CD14-positive monocyte (primary cell): ENCODE measurements around the gene ADAM22. TPM values are rescaled to one million over a fixed set of nuclear protein-coding genes. Genes with fewer than 3 reads are reported as not detected.

Experiments
- DNase-seq, 3 donors: peaks; one replicate each; pipeline ENCODE4 v3.0.0-alpha.2; 2011 to 2022
- H2AFZ ChIP-seq: 2 replicates; pipeline ENCODE4 v1.6.0; 2012; ENCODE audit warnings: mild to moderate bottlenecking, low read depth, low read length, inconsistent platforms; ENCODE audit not compliant: insufficient read depth, poor library complexity, severe bottlenecking
- H3K27ac ChIP-seq, 2 donors: 1 replicate in 1 of 2; 2 replicates in 1 of 2; pipeline ENCODE4 v1.5.1; 2012 to 2013; ENCODE audit warnings: low read length in 2 of 2, control low read depth in 1 of 2, inconsistent platforms in 1 of 2, low read depth in 1 of 2, mild to moderate bottlenecking in 1 of 2
- H3K27me3 ChIP-seq, 2 donors: one replicate each; pipeline versions ENCODE4 v1.6.0 to v1.6.1; 2011 to 2013; ENCODE audit warnings: low read length in 2 of 2; ENCODE audit not compliant: control insufficient read depth in 2 of 2, insufficient read depth in 2 of 2
- H3K36me3 ChIP-seq, 2 donors: replicated peaks in 1 of 2; 1 replicate in 1 of 2; 2 replicates in 1 of 2; pipeline versions ENCODE4 v1.5.1 to v1.6.1; 2012 to 2013; ENCODE audit warnings: low read length in 2 of 2, control low read depth in 1 of 2, inconsistent platforms in 1 of 2, mild to moderate bottlenecking in 1 of 2; ENCODE audit not compliant: insufficient read depth in 2 of 2, control insufficient read depth in 1 of 2
- H3K4me1 ChIP-seq, 2 donors: 1 replicate in 1 of 2; 2 replicates in 1 of 2; pipeline versions ENCODE4 v1.5.1 to v1.6.1; 2012 to 2013; ENCODE audit warnings: low read length in 2 of 2, control low read depth in 1 of 2, inconsistent platforms in 1 of 2, mild to moderate bottlenecking in 1 of 2, moderate library complexity in 1 of 2; ENCODE audit not compliant: insufficient read depth in 2 of 2, control insufficient read depth in 1 of 2
- H3K4me2 ChIP-seq: replicated peaks from 2 replicates; pipeline ENCODE3; 2012; ENCODE audit warnings: low read length, moderate library complexity, mild to moderate bottlenecking; ENCODE audit not compliant: poor library complexity, severe bottlenecking; ENCODE audit errors: extremely low read depth
- H3K4me3 ChIP-seq, 3 experiments: fragments of 200-600 bp in 1 of 3; sonication (generic) in 1 of 3; replicated peaks in 1 of 3; 1 replicate in 2 of 3; 2 replicates in 1 of 3; pipeline ENCODE4 v1.5.1; 2011 to 2013; ENCODE audit warnings: low read length in 3 of 3, mild to moderate bottlenecking in 3 of 3, control low read depth in 2 of 3, low read depth in 2 of 3, inconsistent platforms in 1 of 3, moderate library complexity in 1 of 3
- H3K79me2 ChIP-seq: 2 replicates; pipeline ENCODE4 v1.6.0; 2012; ENCODE audit warnings: mild to moderate bottlenecking, control low read depth, inconsistent platforms, low read length, moderate library complexity; ENCODE audit not compliant: insufficient read depth
- H3K9ac ChIP-seq: 2 replicates; pipeline ENCODE4 v1.6.0; 2017; ENCODE audit warnings: low read length, mild to moderate bottlenecking; ENCODE audit not compliant: insufficient read depth, poor library complexity, severe bottlenecking
- H3K9me3 ChIP-seq, 2 donors: replicated peaks in 1 of 2; 1 replicate in 1 of 2; 2 replicates in 1 of 2; pipeline versions ENCODE4 v1.5.1 to v1.6.1; 2012 to 2013; ENCODE audit warnings: low read length in 2 of 2, control low read depth in 1 of 2; ENCODE audit not compliant: control insufficient read depth in 1 of 2, insufficient read depth in 1 of 2
- H4K20me1 ChIP-seq: 2 replicates; pipeline ENCODE4 v1.6.0; 2012; ENCODE audit warnings: mild to moderate bottlenecking, low read length, control low read depth, moderate library complexity; ENCODE audit not compliant: insufficient read depth
- H3K27ac Mint-ChIP-seq, 7 donors: one replicate each; pipeline ENCODE4 v1.8.0; 2020; ENCODE audit warnings: mild to moderate bottlenecking in 7 of 7, mixed read lengths in 7 of 7, moderate library complexity in 6 of 7, inconsistent platforms in 2 of 7
- H3K27me3 Mint-ChIP-seq, 3 donors: one replicate each; pipeline ENCODE4 v1.8.0; 2021 to 2022; ENCODE audit warnings: low read depth in 3 of 3, mild to moderate bottlenecking in 3 of 3, mixed read lengths in 3 of 3, moderate library complexity in 3 of 3, inconsistent platforms in 1 of 3
- H3K36me3 Mint-ChIP-seq, 2 donors: one replicate each; pipeline ENCODE4 v1.8.0; 2020; ENCODE audit warnings: mixed read lengths in 2 of 2, inconsistent platforms in 1 of 2, mild to moderate bottlenecking in 1 of 2
- H3K4me1 Mint-ChIP-seq: one replicate; pipeline ENCODE4 v1.8.0; 2020; ENCODE audit warnings: mild to moderate bottlenecking, mixed read lengths
- H3K4me3 Mint-ChIP-seq, 2 donors: one replicate each; pipeline ENCODE4 v1.8.0; 2020; ENCODE audit warnings: mild to moderate bottlenecking in 2 of 2, mixed read lengths in 2 of 2, moderate library complexity in 1 of 2
- H3K9me3 Mint-ChIP-seq, 7 donors: one replicate each; pipeline ENCODE4 v1.8.0; 2020 to 2022; ENCODE audit warnings: mixed read lengths in 7 of 7, mild to moderate bottlenecking in 6 of 7, moderate library complexity in 6 of 7, inconsistent platforms in 2 of 7
- WGBS: methylation state at CpG from one replicate; pipeline ENCODE4 v1.1.5; 2013; ENCODE audit warnings: missing lambda C conversion rate; ENCODE audit not compliant: insufficient coverage; 5-methylcytosine and 5-hydroxymethylcytosine counted together
- intact Hi-C, 2 donors: fragments of 100-400 bp; cut with micrococcal nuclease; formaldehyde crosslinking; loops; one replicate each; pipeline versions ENCODE4 v1.15.0 to v1.15.1; 2023
- polyA plus RNA-seq, 3 donors: library from polyadenylated mRNA; depleted of rRNA in 1 of 3; unstranded in 2 of 3; stranded (reverse) in 1 of 3; fragments of 300-500 nt in 2 of 3; fragments of >200 nt in 1 of 3; fragmentation: Illumina TruSeq in 2 of 3; gene quantifications; 1 replicate in 2 of 3; 2 replicates in 1 of 3; pipeline ENCODE4 v1.2.3, GENCODE V29; 2012 to 2021
- TF ChIP-seq, protein P1 (sequence below): fragments of 200-600 bp; IDR thresholded peaks from one replicate; pipeline ENCODE4 v1.8.0; 2022; ENCODE audit warnings: antibody characterized with exemption, mild to moderate bottlenecking

The ADAM22 gene
- polyA plus RNA-seq, 3 donors, result 0.01 to 0.17 TPM; not detected in 1

DNA sequence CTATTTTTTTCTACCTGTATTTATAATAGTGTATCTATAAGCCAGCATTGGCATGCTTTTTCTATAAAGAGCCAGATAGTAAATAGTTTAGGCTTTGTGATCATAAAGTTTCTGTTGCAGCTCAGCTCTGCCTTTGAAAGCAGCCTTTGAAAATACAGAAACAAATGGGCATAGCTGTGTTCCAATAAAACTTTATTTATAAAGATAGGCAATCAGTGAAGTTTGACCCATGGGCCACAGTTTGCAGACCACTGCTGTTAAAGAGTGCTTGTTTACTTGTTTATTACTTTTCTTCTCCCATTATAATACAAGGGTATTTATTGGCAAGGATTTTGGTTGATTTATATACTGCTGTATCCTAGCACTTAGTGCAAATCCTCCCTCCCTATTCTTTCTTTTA, 213.3 kb downstream of the ADAM22 start:
- H4K20me1 ChIP-seq, result no peaks in the 10 kb centered on the region
- H3K4me3 ChIP-seq, result no peak overlapping the region
- H3K4me1 Mint-ChIP-seq, result peaks cover 6% of the 10 kb centered on the region
- intact Hi-C loops, result no loop called here
- TF ChIP-seq, protein P1, sequence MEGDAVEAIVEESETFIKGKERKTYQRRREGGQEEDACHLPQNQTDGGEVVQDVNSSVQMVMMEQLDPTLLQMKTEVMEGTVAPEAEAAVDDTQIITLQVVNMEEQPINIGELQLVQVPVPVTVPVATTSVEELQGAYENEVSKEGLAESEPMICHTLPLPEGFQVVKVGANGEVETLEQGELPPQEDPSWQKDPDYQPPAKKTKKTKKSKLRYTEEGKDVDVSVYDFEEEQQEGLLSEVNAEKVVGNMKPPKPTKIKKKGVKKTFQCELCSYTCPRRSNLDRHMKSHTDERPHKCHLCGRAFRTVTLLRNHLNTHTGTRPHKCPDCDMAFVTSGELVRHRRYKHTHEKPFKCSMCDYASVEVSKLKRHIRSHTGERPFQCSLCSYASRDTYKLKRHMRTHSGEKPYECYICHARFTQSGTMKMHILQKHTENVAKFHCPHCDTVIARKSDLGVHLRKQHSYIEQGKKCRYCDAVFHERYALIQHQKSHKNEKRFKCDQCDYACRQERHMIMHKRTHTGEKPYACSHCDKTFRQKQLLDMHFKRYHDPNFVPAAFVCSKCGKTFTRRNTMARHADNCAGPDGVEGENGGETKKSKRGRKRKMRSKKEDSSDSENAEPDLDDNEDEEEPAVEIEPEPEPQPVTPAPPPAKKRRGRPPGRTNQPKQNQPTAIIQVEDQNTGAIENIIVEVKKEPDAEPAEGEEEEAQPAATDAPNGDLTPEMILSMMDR, result no peak
- no peak overlapping the region for H3K27ac ChIP-seq
- no peaks in the 10 kb centered on the region for H3K36me3 Mint-ChIP-seq
- no peak overlapping the region for H3K4me3 Mint-ChIP-seq
- no peaks in the 10 kb centered on the region for H3K27me3 ChIP-seq
- no peak overlapping the region for H3K27ac Mint-ChIP-seq
- no peaks in the 10 kb centered on the region for H3K79me2 ChIP-seq
- no peaks in the 10 kb centered on the region for H3K27me3 Mint-ChIP-seq
- no peak overlapping the region for H3K4me2 ChIP-seq
- H3K9me3 Mint-ChIP-seq, result no peaks in the 10 kb centered on the region
- H3K4me1 ChIP-seq, result no peaks in the 10 kb centered on the region
- DNase-seq, result no peak
- no peaks in the 10 kb centered on the region for H3K36me3 ChIP-seq
- H2AFZ ChIP-seq, result no peak overlapping the region
- no peak overlapping the region for H3K9ac ChIP-seq
- no peaks in the 10 kb centered on the region for H3K9me3 ChIP-seq

DNA sequence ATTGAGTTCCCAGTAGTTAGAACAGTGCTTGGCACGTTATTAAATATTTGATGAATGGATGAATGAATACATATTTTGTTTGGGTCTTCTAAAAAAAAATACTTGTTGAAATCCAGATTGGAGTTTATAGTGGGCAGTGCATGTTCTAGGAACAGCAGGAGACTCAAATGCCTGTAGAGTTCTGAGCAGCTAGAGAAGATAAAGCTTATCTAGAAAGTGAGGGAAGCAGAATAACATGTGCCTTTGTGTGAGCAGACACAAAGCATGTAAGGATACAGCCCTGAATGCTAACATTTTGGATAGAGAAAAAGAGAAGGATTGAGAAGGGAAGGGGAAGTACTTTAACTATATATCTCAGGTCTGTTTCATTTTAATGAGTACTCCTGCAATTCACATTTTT, 213.9 kb downstream of the ADAM22 start:
- no peak overlapping the region for H2AFZ ChIP-seq
- no peak for DNase-seq
- H3K4me1 ChIP-seq, result no peaks in the 10 kb centered on the region
- Mint-ChIP-seq H3K4me3 (no peak overlapping the region), H3K27ac (no peak overlapping the region), H3K36me3 (no peaks in the 10 kb centered on the region), H3K27me3 (no peaks in the 10 kb centered on the region), H3K4me1 (peaks cover 6% of the 10 kb centered on the region), H3K9me3 (no peaks in the 10 kb centered on the region)
- TF ChIP-seq, protein P1, result no peak
- intact Hi-C loops, result no loop called here
- H3K4me2 ChIP-seq, result no peak overlapping the region
- H3K27ac ChIP-seq, result no peak overlapping the region
- H3K27me3 ChIP-seq, result no peaks in the 10 kb centered on the region
- H3K4me3 ChIP-seq, result no peak overlapping the region
- H3K9me3 ChIP-seq, result no peaks in the 10 kb centered on the region
- 50% methylated on average over 1 of the region's 1 CpG for WGBS
- H3K9ac ChIP-seq, result no peak overlapping the region
- H4K20me1 ChIP-seq, result no peaks in the 10 kb centered on the region
- H3K79me2 ChIP-seq, result no peaks in the 10 kb centered on the region
- H3K36me3 ChIP-seq, result no peaks in the 10 kb centered on the region
